Measurements from ENCODE around the gene COG3.

The COG3 gene

DNA sequence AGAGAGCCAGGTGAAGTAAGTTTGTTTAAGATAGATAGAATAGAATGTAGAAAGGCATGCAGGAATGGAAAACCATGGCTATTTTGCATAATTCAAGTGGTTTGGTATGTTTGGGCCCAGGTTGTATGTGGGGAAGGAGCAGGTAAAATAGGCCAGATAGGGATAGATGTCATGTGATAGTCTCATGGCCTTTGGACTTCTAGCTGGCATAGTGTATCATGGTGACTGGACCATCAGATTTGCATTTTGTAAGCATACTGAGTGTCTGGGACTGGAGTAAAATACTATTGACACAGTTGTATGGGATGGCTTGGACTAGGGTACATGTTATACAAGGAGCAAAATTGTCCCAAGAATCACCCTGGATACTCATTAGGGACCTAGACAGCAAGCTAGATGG lies 38.9 kb downstream of the COG3 start:
- no peak for DNase-seq (ENCODE audit: low spot score)

DNA sequence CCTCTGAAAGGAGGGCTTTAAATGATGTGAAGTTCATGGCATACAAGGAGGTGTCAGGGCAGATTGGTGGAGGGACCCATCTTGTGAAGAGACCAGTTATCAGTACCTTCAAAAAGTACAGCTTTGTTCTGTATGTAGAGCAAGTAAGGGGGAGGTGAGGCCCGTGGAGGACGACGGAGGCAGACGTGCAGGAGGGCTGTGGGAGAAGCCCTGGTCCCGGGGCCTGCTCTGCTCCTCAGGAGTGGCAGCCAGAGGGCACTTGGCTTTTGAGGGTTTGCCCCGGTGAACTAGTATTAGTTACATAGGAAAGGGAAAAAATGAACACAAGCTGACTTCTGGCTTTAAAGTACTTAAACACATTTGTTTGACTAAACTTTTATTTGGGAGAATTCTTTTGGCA lies 42.1 kb downstream of the COG3 start:
- no peak for DNase-seq (ENCODE audit: low spot score)

DNA sequence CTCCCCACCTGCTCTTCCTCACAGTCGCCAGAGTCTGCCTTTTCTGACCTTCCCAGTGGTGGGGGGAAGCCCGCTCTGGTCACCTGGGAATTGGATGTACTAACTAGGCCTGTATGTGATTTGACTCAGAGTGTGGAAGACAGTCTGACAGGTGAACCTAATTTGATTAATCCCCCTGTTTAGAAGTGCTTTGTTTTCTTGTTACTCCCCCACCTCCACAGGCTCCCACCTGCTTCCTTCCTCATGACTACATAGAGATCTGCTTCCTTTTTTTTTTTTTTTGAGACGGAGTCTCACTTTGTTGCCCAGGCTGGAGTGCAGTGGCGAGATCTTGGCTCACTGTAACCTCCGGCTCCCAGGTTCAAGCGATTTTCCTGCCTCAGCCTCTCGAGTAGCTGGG lies 44.0 kb downstream of the COG3 start:
- no peak for DNase-seq (ENCODE audit: low spot score)

GRCh38 chr13:45510672-45511071 lies 45.9 kb downstream of the COG3 start:
- no peak for DNase-seq (ENCODE audit: low spot score)

DNA sequence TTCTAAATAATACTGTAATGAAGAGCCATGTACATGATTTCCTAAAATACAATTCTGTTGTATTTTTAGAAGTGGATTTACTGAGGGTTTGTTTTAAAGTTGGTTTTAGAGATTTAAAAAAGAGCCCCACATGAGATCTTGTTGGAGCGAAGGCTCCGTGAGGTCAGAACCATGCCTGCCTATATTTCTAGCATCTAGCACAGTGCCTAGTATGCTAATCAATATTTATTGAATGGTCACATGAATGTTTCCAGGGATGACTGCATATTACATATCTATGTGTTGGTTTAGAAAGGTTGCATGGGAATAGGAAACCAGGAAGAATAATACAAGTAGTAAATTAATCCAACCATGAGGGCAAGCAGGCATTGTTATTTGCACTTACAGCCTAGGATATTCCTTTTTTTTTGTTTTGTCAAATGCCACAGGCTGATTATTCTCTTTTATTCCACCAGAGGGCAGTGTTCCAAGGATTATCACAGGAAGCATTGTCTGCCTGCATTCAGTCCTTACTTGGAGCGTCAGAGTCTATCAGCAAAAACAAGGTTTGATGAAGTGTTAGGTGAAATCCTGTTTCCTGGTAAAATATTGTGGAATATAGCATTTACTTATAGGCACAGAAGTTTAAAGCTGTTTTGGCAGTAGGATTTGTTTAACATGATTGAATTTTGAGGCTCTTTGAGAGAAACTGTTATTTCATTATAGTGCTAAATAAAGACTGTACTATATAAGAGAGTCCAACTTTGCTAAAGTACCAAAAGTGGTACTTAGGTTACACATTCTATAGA lies 46.8 kb downstream of the COG3 start:
- DNase-seq (ENCODE audit: low spot score), result peak; percentile 83

DNA sequence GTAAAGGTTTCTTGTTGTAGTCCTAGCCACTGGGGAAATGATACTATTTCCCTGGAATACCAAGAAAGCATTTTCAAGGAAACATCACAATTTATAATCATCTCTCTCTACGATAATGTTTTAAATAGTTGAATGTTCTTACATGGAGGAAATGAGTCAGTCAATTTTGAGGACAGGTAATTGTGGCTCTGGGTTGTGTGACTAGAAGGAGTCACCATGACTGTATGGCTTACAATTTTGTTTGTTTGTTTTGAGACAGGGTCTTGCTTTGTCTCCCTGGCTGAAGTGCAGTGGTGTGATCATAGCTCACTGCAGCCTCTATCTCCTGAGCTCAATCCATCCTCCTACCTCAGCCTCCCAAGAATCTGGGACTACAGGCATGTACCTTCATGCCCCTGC lies 47.4 kb downstream of the COG3 start:
- no peak for DNase-seq (ENCODE audit: low spot score)

GRCh38 chr13:45516757-45517156 lies 52.0 kb downstream of the COG3 start:
- DNase-seq (ENCODE audit: low spot score), result no peak

GRCh38 chr13:45518525-45519245 lies 53.9 kb downstream of the COG3 start:
- peak; percentile 15 for DNase-seq (ENCODE audit: low spot score)

DNA sequence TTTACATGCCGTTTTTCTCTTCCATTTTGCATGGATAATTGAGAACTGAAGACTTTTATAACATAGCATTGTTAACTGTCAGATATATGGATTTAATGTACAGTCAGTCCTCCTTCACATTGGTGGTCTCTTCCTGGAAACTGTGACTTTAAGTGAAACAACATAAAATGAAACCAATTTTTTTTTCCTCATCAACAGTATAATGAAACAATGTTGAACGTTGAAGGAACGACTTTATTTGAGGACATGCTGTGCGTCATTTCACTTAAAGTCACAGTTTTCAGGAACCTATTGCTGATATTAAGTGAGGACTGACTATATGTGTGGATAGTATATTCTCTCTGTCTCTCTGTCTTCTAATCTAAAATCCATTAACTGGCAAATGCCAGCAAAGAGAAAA lies 54.8 kb downstream of the COG3 start:
- DNase-seq (ENCODE audit: low spot score), result no peak

- DNase-seq (ENCODE audit: low spot score), result no peak
These were observed 56.6 kb downstream of the COG3 start for GRCh38 chr13:45521297-45521696.

- no peak for DNase-seq (ENCODE audit: low spot score)
These were observed 57.8 kb downstream of the COG3 start for GRCh38 chr13:45522571-45522970.

DNA sequence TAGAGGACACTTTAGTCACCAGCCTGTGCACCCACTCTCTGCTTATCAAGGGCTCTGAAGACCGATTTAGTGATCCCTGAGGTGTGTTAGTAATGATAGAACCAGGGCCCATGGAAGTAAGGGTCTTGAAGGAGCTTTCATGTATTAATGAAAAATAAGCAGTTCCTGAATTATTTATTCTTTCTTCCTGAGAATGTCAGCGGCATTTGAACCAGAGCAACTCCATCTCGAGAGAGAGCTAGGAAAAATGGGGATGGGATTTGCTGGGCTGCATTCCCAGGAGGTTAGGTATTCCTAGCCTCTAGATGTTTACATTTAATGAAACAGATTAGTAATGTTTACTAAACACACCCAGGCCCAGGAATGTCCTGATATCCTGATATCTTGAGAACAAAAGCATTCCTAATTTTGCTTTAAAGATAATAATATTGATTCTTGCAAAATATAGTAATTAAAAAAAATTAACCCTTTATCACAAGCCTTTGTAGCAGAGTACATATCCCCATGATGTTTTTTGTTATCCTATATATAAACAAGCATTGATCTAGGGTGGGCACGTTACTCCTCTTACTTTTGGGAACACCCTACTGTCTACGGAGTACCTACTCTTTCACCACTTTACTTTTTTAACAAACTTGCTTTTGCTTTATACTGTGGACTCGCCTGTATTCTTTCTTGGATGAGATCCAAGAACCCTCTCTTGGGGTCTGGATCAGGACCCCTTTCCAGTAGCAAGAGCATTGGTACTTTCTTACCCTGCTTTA lies 63.1 kb downstream of the COG3 start:
- DNase-seq (ENCODE audit: low spot score), result no peak

DNA sequence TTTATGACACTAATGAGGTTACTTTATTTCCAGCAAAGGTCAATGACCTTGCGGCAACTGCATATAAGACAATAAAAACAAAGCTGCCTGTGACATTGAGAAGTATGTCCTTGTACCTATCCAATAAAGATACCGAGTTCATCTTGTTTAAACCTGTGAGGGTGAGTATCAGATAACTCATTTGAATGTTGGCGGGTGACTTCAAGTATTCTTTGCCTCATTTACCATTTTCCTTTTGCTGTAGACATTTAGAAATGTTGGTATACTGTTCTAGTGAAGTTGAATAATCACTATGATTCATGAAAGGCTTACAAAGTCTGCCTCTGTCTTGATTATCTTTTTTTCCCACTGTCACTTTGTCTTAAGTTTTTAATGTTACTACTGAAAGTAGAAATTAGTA lies 65.0 kb downstream of the COG3 start:
- no peak for DNase-seq (ENCODE audit: low spot score)

- DNase-seq (ENCODE audit: low spot score), result no peak
These were observed 69.9 kb downstream of the COG3 start for GRCh38 chr13:45534604-45535003.

DNA sequence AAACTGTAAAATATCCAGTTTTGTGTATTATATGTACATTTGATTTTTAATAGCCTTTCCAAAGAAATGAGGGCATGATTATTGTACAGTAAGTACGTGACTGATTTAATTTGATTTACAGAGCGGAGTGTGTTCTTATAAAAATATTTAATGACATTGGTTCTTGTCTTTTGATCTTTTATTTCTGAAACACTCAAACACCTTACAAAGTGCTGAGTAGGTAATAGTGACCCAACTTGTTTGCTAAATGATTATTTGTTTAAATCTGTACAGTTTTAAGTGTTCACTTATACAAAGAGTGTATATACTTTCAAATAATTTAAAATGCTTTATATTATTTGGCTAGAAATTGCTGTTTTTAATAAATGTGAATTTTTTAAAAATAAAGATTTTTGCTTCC lies 71.5 kb downstream of the COG3 start:
- DNase-seq (ENCODE audit: low spot score), result no peak

GRCh38 chr13:45537516-45537915 lies 72.8 kb downstream of the COG3 start:
- no peak for DNase-seq (ENCODE audit: low spot score)

GRCh38 chr13:45538382-45538781 lies 73.6 kb downstream of the COG3 start:
- DNase-seq (ENCODE audit: low spot score), result no peak

GRCh38 chr13:45540195-45540594 lies 75.5 kb downstream of the COG3 start:
- DNase-seq (ENCODE audit: low spot score), result no peak

DNA sequence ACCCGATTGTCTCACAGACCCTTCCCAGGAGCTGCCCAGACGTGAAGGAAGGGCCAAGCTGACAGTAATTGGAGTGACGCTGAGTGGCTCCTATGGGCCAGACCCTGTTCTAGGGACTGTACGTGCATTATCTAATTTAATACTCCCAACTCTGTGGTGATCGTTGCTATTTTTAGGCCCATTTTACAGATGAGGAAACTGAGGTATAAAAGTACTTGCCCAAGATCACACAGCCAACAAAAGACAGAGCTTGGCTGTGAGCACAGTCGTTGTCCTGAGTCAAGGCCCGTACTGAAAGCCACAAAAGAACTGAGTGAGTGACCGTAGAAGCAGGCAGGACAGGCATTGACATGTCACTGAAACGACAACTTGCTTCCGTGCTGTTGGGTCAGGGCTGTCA lies 76.1 kb downstream of the COG3 start:
- no peak for DNase-seq (ENCODE audit: low spot score)

- no peak for DNase-seq (ENCODE audit: low spot score)
These were observed 77.1 kb downstream of the COG3 start for GRCh38 chr13:45541806-45542205.

- no peak for DNase-seq (ENCODE audit: low spot score)
These were observed 77.7 kb downstream of the COG3 start for GRCh38 chr13:45542391-45542790.

DNA sequence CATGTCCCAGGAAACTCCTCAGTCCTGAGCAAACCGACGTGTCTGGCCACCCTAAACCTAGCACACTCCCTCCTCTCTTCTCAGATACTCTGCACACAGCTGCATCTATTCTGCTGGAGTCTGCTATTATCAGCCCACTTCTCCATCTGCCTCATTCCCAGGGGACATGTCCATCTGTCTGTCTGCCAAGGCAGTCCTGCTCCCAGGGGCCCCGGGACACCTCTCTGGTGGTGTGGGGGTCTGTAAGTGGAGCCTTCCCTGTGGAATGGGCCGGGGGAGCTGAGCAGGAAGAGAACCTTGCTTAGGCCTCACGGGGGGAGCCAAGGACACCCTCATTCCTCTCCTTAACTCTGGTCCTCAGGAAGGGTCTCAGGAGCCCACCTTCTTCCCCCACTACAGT lies 78.1 kb downstream of the COG3 start:
- no peak for DNase-seq (ENCODE audit: low spot score)

DNA sequence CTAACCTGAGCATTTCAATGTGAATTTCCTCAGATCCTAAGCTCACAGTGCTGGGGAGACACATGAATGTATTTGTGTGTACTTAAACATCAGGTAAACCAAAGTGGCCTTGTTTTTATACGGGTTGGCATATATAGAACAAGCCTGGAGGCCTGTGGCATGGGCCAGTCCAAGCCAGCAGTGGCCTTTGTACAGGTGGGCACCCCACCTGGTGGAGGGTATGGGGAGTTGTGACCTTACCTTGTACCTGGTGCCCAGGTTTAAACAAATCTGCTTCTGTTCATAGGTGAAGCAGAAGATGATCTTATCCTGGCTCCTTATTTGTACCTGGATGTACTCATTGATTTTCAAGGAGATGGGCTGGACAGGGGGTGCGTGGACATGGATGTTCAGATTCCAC lies 79.8 kb downstream of the COG3 start:
- no peak for DNase-seq (ENCODE audit: low spot score)
